HepG2 (cell line): ENCODE results near the gene NDOR1. TPM values are rescaled to one million over a fixed set of nuclear protein-coding genes. Genes with fewer than 3 reads are reported as not detected.

Experiments used
- DNMT1 ChIP-seq: sonication (generic); formaldehyde crosslinking; IDR thresholded peaks from 2 replicates; pipeline ENCODE4 v1.5.1; 2020; ENCODE audit warnings: mild to moderate bottlenecking, missing genetic modification reagents
- ELF1 ChIP-seq: sonication (generic); formaldehyde crosslinking; IDR thresholded peaks from 2 replicates; pipeline ENCODE4 v1.4.0; 2020; ENCODE audit warnings: missing genetic modification reagents
- GATAD2A ChIP-seq: IDR thresholded peaks from 2 replicates; pipeline ENCODE4 v1.6.1; 2016
- GTF2F1 ChIP-seq: fragments of 150-350 bp; IDR thresholded peaks from 2 replicates; pipeline ENCODE4 v1.6.1; 2014; ENCODE audit warnings: low read length
- KLF13 ChIP-seq: sonication (generic); formaldehyde crosslinking; IDR thresholded peaks from 2 replicates; pipeline ENCODE4 v1.4.0; 2020; ENCODE audit warnings: mild to moderate bottlenecking, missing genetic modification reagents
- MED8 ChIP-seq: sonication (generic); formaldehyde crosslinking; IDR thresholded peaks from 2 replicates; pipeline ENCODE4 v1.8.1; 2023; ENCODE audit warnings: mild to moderate bottlenecking, missing genetic modification reagents; ENCODE audit not compliant: insufficient replicate concordance
- MTA1 ChIP-seq: sonication (generic); formaldehyde crosslinking; IDR thresholded peaks from 2 replicates; pipeline ENCODE4 v1.4.0; 2020; ENCODE audit warnings: missing genetic modification reagents, mild to moderate bottlenecking, borderline replicate concordance
- RNF2 ChIP-seq: fragments of 450-650 bp; conservative IDR thresholded peaks from 2 replicates; pipeline ENCODE4 v1.6.1; 2016; ENCODE audit warnings: low read depth
- RXRB ChIP-seq: IDR thresholded peaks from 2 replicates; pipeline ENCODE4 v1.6.1; 2016; ENCODE audit warnings: borderline replicate concordance, missing genetic modification reagents, missing compliant biosample characterization
- SMAD3 ChIP-seq: sonication (generic); formaldehyde crosslinking; IDR thresholded peaks from 2 replicates; pipeline ENCODE4 v1.4.0; 2020; ENCODE audit warnings: missing genetic modification reagents
- TARDBP ChIP-seq: sonication (generic); formaldehyde crosslinking; IDR thresholded peaks from 2 replicates; pipeline ENCODE4 v1.8.0; 2022; ENCODE audit warnings: mild to moderate bottlenecking, missing genetic modification reagents
- THAP8 ChIP-seq: sonication (generic); formaldehyde crosslinking; IDR thresholded peaks from 2 replicates; pipeline ENCODE4 v1.5.1; 2020; ENCODE audit warnings: missing genetic modification reagents, mild to moderate bottlenecking, borderline replicate concordance
- TRIM24 ChIP-seq: sonication (generic); formaldehyde crosslinking; IDR thresholded peaks from 2 replicates; pipeline ENCODE4 v1.8.0; 2022; ENCODE audit warnings: mild to moderate bottlenecking, missing genetic modification reagents
- ZBTB10 ChIP-seq: sonication (generic); formaldehyde crosslinking; IDR thresholded peaks from 2 replicates; pipeline ENCODE4 v1.4.0; 2020; ENCODE audit warnings: missing genetic modification reagents, borderline replicate concordance
- ZNF12 ChIP-seq: sonication (generic); formaldehyde crosslinking; IDR thresholded peaks from 2 replicates; pipeline ENCODE4 v1.5.0; 2020; ENCODE audit warnings: missing genetic modification reagents
- ZNF121 ChIP-seq: sonication (generic); formaldehyde crosslinking; IDR thresholded peaks from 2 replicates; pipeline ENCODE4 v1.5.0; 2020; ENCODE audit warnings: mild to moderate bottlenecking, missing genetic modification reagents
- ZNF18 ChIP-seq: sonication (generic); formaldehyde crosslinking; IDR thresholded peaks from 2 replicates; pipeline ENCODE4 v1.8.0; 2022; ENCODE audit warnings: mild to moderate bottlenecking, missing genetic modification reagents; ENCODE audit not compliant: insufficient replicate concordance
- ZNF501 ChIP-seq: sonication (generic); formaldehyde crosslinking; IDR thresholded peaks from 2 replicates; pipeline ENCODE4 v1.5.1; 2020; ENCODE audit warnings: mild to moderate bottlenecking, moderate library complexity, missing genetic modification reagents
- ZNF546 ChIP-seq: sonication (generic); formaldehyde crosslinking; conservative IDR thresholded peaks from 2 replicates; pipeline ENCODE4 v1.8.1; 2023; ENCODE audit warnings: mild to moderate bottlenecking, missing genetic modification reagents
- ZNF598 ChIP-seq: sonication (generic); formaldehyde crosslinking; IDR thresholded peaks from 2 replicates; pipeline ENCODE4 v1.5.1; 2020; ENCODE audit warnings: mild to moderate bottlenecking, missing genetic modification reagents, borderline replicate concordance
- ZNF609 ChIP-seq: sonication (generic); formaldehyde crosslinking; IDR thresholded peaks from 2 replicates; pipeline ENCODE4 v1.4.0; 2020; ENCODE audit warnings: mild to moderate bottlenecking, missing genetic modification reagents, borderline replicate concordance
- polyA plus RNA-seq, 8 experiments: library from polyadenylated mRNA; depleted of rRNA in 3 of 8; stranded (reverse) in 7 of 8; unstranded in 1 of 8; fragments of >200 nt; fragmentation: Illumina TruSeq in 4 of 8; extraction: Trizol in 4 of 8; gene quantifications; 2 replicates each; pipeline versions ENCODE4 v1.2.1 to v1.2.3, GENCODE V29; 2011 to 2016; ENCODE audit warnings: low read depth in 4 of 8, missing spikeins in 1 of 8, mixed read lengths in 1 of 8; ENCODE audit not compliant: insufficient read depth in 1 of 8
- total RNA-seq, 5 experiments: library from RNA; depleted of rRNA; stranded (reverse); fragments of >200 nt; fragmentation: Illumina TruSeq; extraction: Trizol; gene quantifications; 2 replicates each; pipeline ENCODE4 v1.2.3, GENCODE V29; 2016; ENCODE audit warnings: low read depth in 1 of 5

The NDOR1 gene
- total and polyA plus RNA-seq, 2 of the 13 experiments (the other 11 are each of a cell fraction or from before 2014, with no cell fraction given): 3.6 to 8.7 TPM

- no peak for TF ChIP-seq RXRB
- no peak for TF ChIP-seq GATAD2A (CRISPR knock-in tag)
- peak; percentile 21; the same call in 1 of the 2 replicates for TF ChIP-seq ZNF501 (CRISPR knock-in tag)
- no peak for TF ChIP-seq ZNF598 (CRISPR knock-in tag)
- no peak for TF ChIP-seq THAP8
- TF ChIP-seq SMAD3 (CRISPR knock-in tag): peak; percentile 32; the same call in 1 of the 2 replicates
- no peak for TF ChIP-seq KLF13 (CRISPR knock-in tag)
- TF ChIP-seq RNF2: no peak
- no peak for TF ChIP-seq ZNF12 (CRISPR knock-in tag)
- TF ChIP-seq ZBTB10 (CRISPR knock-in tag): no peak
- TF ChIP-seq ZNF609: peak; percentile 3; the same call in 1 of the 2 replicates
- TF ChIP-seq MED8: no peak
- TF ChIP-seq ZNF546 (CRISPR knock-in tag): no peak
- peak; percentile 9; the same call in 1 of the 2 replicates for TF ChIP-seq MTA1 (CRISPR knock-in tag)
- no peak for TF ChIP-seq TARDBP (CRISPR knock-in tag)
- TF ChIP-seq ELF1 (CRISPR knock-in tag): peak; percentile 4; the same call in 1 of the 2 replicates
- no peak for TF ChIP-seq ZNF121
- TF ChIP-seq ZNF18: no peak
- no peak for TF ChIP-seq TRIM24 (CRISPR knock-in tag)
- peak; percentile 2; the same call in 1 of the 2 replicates for TF ChIP-seq DNMT1
- no peak for TF ChIP-seq GTF2F1
Measured at GRCh38 chr9:137201205-137201868, 4.2 kb upstream of the NDOR1 start (continued).
